Measurements from ENCODE around the gene ZFC3H1.

GRCh38 chr12:71621938-71622337, 41.7 kb downstream of the ZFC3H1 start:
- no peak for TF ChIP-seq POLR2A (IDR thresholded peaks at IDR 0.05)
- no peak for TF ChIP-seq CTCF (IDR thresholded peaks at IDR 0.05)
